ENCODE measurements around the gene NKD1. TPM values are rescaled to one million over a fixed set of nuclear protein-coding genes. Genes with fewer than 3 reads are reported as not detected.
A peak's percentile ranks its signal among the peaks of the same experiment; 100 is the strongest.

NKD1 gene
- total RNA-seq, 1 donor: under 0.01 TPM

GRCh38 chr16:50626868-50627267 lies 78.7 kb downstream of the NKD1 start:
- H3K27me3 ChIP-seq (ENCODE audit: insufficient read depth, low read length): no peaks in the 10 kb centered on the region
- H3K4me3 ChIP-seq (ENCODE audit: insufficient read depth, low read length): no peak overlapping the region
- no peaks in the 10 kb centered on the region for H3K36me3 ChIP-seq (ENCODE audit: insufficient read depth, low read length)
- no peaks in the 10 kb centered on the region for H3K4me1 ChIP-seq (ENCODE audit: insufficient read depth, low read length)
- no peak for DNase-seq (ENCODE audit: insufficient read length, low spot score, missing footprints)
- H3K27ac ChIP-seq (ENCODE audit: low read depth, low read length): no peak overlapping the region
- H3K79me2 ChIP-seq (ENCODE audit: insufficient read depth, low read length): no peaks in the 10 kb centered on the region
- H2AFZ ChIP-seq (ENCODE audit: low read length): no peak overlapping the region
- H4K20me1 ChIP-seq (ENCODE audit: insufficient read depth, low read length): no peaks in the 10 kb centered on the region
- no peak overlapping the region for H3K4me2 ChIP-seq (ENCODE audit: insufficient read depth, low read length)
- TF ChIP-seq CTCF (IDR thresholded peaks at IDR 0.05; ENCODE audit: extremely low read depth, low read depth, low read length): no peak
- no peaks in the 10 kb centered on the region for H3K9me3 ChIP-seq (ENCODE audit: low read depth, low read length)

- peak; percentile 13 for TF ChIP-seq CTCF (IDR thresholded peaks at IDR 0.05; ENCODE audit: extremely low read depth, low read depth, low read length)
- no peaks in the 10 kb centered on the region for H4K20me1 ChIP-seq (ENCODE audit: insufficient read depth, low read length)
- H3K4me3 ChIP-seq (ENCODE audit: insufficient read depth, low read length): no peak overlapping the region
- no peak overlapping the region for H3K27ac ChIP-seq (ENCODE audit: low read depth, low read length)
- no peaks in the 10 kb centered on the region for H3K9me3 ChIP-seq (ENCODE audit: low read depth, low read length)
- H3K4me2 ChIP-seq (ENCODE audit: insufficient read depth, low read length): no peak overlapping the region
- no peaks in the 10 kb centered on the region for H3K79me2 ChIP-seq (ENCODE audit: insufficient read depth, low read length)
- H3K36me3 ChIP-seq (ENCODE audit: insufficient read depth, low read length): no peaks in the 10 kb centered on the region
- H3K27me3 ChIP-seq (ENCODE audit: insufficient read depth, low read length): no peaks in the 10 kb centered on the region
- no peak overlapping the region for H2AFZ ChIP-seq (ENCODE audit: low read length)
- DNase-seq (ENCODE audit: insufficient read length, low spot score, missing footprints): no peak
- H3K4me1 ChIP-seq (ENCODE audit: insufficient read depth, low read length): no peaks in the 10 kb centered on the region
These were observed 79.2 kb downstream of the NKD1 start for GRCh38 chr16:50627419-50627818.

- no peaks in the 10 kb centered on the region for H4K20me1 ChIP-seq (ENCODE audit: insufficient read depth, low read length)
- H3K79me2 ChIP-seq (ENCODE audit: insufficient read depth, low read length): no peaks in the 10 kb centered on the region
- H3K4me2 ChIP-seq (ENCODE audit: insufficient read depth, low read length): no peak overlapping the region
- H3K27ac ChIP-seq (ENCODE audit: low read depth, low read length): no peak overlapping the region
- TF ChIP-seq CTCF (IDR thresholded peaks at IDR 0.05; ENCODE audit: extremely low read depth, low read depth, low read length): no peak
- no peaks in the 10 kb centered on the region for H3K4me1 ChIP-seq (ENCODE audit: insufficient read depth, low read length)
- no peak overlapping the region for H2AFZ ChIP-seq (ENCODE audit: low read length)
- H3K9me3 ChIP-seq (ENCODE audit: low read depth, low read length): no peaks in the 10 kb centered on the region
- H3K27me3 ChIP-seq (ENCODE audit: insufficient read depth, low read length): no peaks in the 10 kb centered on the region
- no peaks in the 10 kb centered on the region for H3K36me3 ChIP-seq (ENCODE audit: insufficient read depth, low read length)
- no peak overlapping the region for H3K4me3 ChIP-seq (ENCODE audit: insufficient read depth, low read length)
- no peak for DNase-seq (ENCODE audit: insufficient read length, low spot score, missing footprints)
These were observed 80.1 kb downstream of the NKD1 start for GRCh38 chr16:50628156-50628802.

GRCh38 chr16:50629334-50629733 lies 81.1 kb downstream of the NKD1 start:
- Histone ChIP-seq H3K4me1 (ENCODE audit: insufficient read depth, low read length) (no peaks in the 10 kb centered on the region), H3K27ac (ENCODE audit: low read depth, low read length) (no peak overlapping the region), H3K4me2 (ENCODE audit: insufficient read depth, low read length) (no peak overlapping the region), H4K20me1 (ENCODE audit: insufficient read depth, low read length) (no peaks in the 10 kb centered on the region), H3K79me2 (ENCODE audit: insufficient read depth, low read length) (no peaks in the 10 kb centered on the region), H3K27me3 (ENCODE audit: insufficient read depth, low read length) (peaks cover 2% of the 10 kb centered on the region), H3K9me3 (ENCODE audit: low read depth, low read length) (no peaks in the 10 kb centered on the region), H3K4me3 (ENCODE audit: insufficient read depth, low read length) (no peak overlapping the region), H3K36me3 (ENCODE audit: insufficient read depth, low read length) (no peaks in the 10 kb centered on the region), H2AFZ (ENCODE audit: low read length) (no peak overlapping the region)
- no peak for DNase-seq (ENCODE audit: insufficient read length, low spot score, missing footprints)
- no peak for TF ChIP-seq CTCF (IDR thresholded peaks at IDR 0.05; ENCODE audit: extremely low read depth, low read depth, low read length)
